GM10266 (cell line): ENCODE data around the gene NPW.

ENCODE experiments used
- DNase-seq: peaks from one replicate; pipeline ENCODE4 v3.0.0; 2012; ENCODE audit errors: extremely low spot score
- CTCF ChIP-seq: IDR thresholded peaks from 2 replicates; pipeline ENCODE4 v1.5.1; 2012; ENCODE audit warnings: mild to moderate bottlenecking, low read depth; ENCODE audit not compliant: control insufficient read depth, insufficient read depth; ENCODE audit errors: missing control alignments

Gene NPW

GRCh38 chr16:1998852-1999801 lies 20.5 kb upstream of the NPW start:
- no peak for DNase-seq
- TF ChIP-seq CTCF = no peak

DNA sequence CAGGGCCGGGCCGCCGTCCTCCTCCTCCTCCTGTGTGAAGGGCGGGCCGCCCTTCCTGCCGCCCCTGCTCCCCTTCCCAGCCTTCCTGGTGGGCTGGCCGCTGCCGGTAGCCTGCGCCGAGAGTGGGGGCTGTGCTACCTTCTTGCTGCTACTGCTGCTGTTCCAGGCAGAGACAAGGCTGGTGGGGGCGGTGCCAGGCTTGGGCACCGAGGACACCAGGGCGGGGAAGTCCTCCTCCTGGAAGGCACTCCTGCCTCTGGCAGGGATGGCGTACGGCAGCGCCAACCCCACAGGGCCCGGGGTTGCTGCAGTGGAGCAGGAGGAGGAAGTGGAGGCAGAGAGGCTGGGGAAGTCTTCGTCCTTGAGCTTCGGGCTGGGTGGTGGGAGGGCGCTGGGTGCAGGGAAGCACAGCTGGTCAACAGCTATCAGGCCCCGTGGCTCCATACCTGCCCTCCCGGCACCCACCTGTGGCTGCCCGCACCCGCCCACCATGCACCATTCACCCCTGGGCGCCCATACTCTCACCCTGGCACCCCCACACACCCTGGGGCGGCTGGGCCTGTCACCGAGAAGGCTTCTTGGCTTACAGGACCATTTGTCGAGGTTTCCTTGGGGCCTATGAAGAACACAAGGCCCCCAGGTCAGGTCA lies 19.6 kb upstream of the NPW start:
- no peak for TF ChIP-seq CTCF
- no peak for DNase-seq

DNA sequence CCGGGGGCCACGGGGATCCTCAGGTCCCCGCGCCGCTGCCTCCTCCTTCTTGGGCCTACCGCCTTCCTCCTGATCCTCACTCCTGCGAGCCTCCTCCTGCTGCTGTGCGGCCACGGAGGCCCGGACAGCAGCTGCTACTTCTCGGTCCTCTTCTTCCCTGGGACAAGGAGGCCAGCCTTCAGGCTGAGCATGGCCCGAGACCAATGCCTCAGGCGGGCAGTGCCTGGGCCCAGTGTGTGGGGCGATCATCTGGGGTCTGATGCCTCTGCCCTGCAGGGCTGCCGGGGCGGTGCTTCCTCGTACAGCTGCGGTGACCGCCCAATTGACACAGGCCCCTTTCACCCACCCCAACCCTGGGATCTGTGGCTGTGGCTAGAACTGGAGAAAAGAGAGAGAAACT lies 18.6 kb upstream of the NPW start:
- no peak for TF ChIP-seq CTCF
- no peak for DNase-seq

- no peak for TF ChIP-seq CTCF
- no peak for DNase-seq
Measured at GRCh38 chr16:2001456-2002355, 17.9 kb upstream of the NPW start.

DNA sequence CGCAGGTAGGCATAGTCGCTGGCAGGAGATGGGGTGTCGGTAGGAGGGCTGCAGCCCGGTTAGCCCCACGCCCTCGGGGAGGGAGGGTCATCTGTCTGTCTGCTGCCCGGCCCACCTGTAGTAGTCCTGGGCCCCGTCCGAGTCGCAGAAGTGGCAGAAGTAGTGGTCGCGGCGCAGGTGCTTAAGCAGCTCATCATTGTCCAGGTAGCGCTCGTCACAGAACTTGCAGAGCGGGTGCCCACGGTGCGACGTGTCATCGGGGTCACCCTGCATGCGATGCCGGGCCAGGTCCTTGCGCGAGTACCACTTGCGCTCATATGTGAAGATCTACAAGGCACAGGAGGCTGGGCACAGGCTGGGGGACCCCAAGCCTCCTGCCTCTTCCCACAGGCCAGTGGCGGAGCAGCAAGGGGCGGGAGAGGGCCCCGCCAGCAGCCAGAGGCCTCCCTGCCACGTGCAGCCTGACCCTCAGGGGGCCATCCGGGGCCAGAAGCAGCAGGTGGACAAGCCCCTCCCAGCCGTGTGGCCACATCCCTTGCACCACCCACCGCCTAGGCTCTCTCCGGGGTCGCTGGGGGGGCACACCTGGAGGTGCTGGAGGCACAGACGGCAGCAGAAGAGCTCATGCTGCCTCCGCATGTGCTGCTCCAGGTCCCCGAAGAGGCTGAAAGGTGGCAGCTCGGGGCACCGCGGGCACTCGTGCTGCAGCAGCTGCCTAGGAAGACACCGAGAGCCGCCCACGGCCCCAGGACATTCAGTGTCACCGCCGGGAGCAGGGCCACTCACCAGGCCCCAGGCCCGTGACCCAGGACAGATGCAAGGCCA lies 17.0 kb upstream of the NPW start:
- TF ChIP-seq CTCF = no peak
- DNase-seq = no peak

DNA sequence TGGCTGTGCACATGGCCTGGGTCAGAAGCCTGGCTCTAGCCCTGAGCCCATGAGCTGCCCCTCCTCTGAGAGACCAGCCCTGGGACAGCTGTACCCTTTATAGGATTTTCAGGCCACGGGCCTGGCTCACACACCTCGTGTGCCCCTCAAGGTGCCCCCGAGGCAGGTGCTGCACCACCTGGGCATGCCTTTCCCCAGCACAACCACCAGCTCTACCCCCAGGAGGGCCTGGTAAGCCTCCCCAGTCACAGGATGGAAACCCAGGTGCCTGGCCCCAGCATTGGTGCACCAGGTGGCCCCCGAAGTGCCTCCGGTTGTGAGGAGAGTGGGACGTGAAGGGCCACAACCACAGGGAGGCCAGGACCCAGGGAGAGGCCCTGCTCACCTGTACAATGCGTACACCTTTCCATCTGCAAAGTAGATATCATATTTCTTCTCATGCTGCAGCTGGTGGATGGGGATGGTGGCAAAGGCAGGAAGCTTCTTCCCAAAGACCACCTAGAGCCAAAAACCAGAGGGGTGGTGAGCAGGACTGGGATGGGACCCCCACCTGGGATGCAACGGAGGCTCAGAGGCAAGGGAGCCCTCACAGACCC lies 16.3 kb upstream of the NPW start:
- no peak for TF ChIP-seq CTCF
- DNase-seq = no peak
